ENCODE measurements around the gene MED29.

Gene MED29, protein sequence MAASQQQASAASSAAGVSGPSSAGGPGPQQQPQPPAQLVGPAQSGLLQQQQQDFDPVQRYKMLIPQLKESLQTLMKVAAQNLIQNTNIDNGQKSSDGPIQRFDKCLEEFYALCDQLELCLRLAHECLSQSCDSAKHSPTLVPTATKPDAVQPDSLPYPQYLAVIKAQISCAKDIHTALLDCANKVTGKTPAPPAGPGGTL

GRCh38 chr19:39390751-39391437 lies at the start of gene MED29, which contains the start of gene PAF1:
TSS of gene MED29 (plus strand) at chr19:39391378. CDS start at chr19:39391423, 45 bp downstream.
TSS of gene PAF1 (minus strand) at chr19:39391106. CDS start at chr19:39390864, 242 bp downstream.
- TF ChIP-seq CTCF (conservative IDR thresholded peaks at IDR 0.05; ENCODE audit: low read depth, low read length) = no peak
- H3K4me3 ChIP-seq (ENCODE audit: low read depth, low read length) = peak within 1 kb of the TSS; percentile 98

GRCh38 chr19:39341719-39342604 lies 49.2 kb upstream of the MED29 start, which contains the start of gene SAMD4B:
TSS of gene SAMD4B (plus strand) at chr19:39342421. CDS start at chr19:39356894, 14,473 bp downstream.
- peak within 1 kb of the TSS; percentile 79 for H3K4me3 ChIP-seq (ENCODE audit: low read depth, low read length)
- peak; percentile 62 for TF ChIP-seq CTCF (conservative IDR thresholded peaks at IDR 0.05; ENCODE audit: low read depth, low read length)
- DNase-seq (ENCODE audit: low read depth) = peak; percentile 99

More at GRCh38 chr19:39390751-39391437, at the start of gene MED29, which contains the start of gene PAF1:
- DNase-seq (ENCODE audit: low read depth) = peak; percentile 100

DNA sequence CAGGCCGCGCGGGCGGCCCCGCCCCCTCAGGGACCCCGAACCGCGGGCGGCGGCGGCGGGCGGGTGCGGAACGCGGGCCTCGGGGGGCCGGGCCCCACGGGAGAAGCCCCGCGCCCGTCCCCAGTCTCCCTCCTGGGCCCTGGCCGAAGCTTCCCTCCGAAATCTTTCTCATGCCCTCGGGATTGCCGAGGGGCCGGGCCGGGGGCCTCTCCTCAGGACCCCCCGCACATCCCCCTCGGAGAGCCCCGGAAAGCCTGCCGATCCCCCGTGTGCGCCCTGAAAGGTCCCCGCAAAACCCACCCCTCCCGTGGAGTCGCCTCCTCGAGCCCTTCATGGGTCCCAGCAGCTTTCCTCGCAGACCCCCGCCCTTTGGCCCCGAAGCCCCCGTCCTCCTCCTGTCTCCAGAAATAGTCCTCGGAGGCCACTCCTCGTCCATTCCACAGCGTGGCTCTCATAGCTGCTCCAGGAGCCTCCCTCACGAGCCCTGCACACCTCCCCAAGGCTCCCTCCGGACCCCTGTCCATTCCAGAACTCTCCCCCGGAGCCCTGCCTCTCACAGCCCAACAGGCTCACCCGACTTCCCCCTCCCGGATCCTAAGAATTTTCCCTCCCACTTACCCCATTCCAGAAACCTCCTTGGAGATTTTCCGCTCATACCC lies 48.4 kb upstream of the MED29 start:
- TF ChIP-seq CTCF (conservative IDR thresholded peaks at IDR 0.05; ENCODE audit: low read depth, low read length) = no peak
- peak overlapping the region; percentile 79 for H3K4me3 ChIP-seq (ENCODE audit: low read depth, low read length)
- DNase-seq (ENCODE audit: low read depth) = peak; percentile 32

- DNase-seq (ENCODE audit: low read depth) = no peak
- peak; percentile 43 for TF ChIP-seq CTCF (conservative IDR thresholded peaks at IDR 0.05; ENCODE audit: low read depth, low read length)
- no peak overlapping the region for H3K4me3 ChIP-seq (ENCODE audit: low read depth, low read length)
Measured at GRCh38 chr19:39345956-39346355, 45.2 kb upstream of the MED29 start.

- peak; percentile 32 for DNase-seq (ENCODE audit: low read depth)
- no peak for TF ChIP-seq CTCF (conservative IDR thresholded peaks at IDR 0.05; ENCODE audit: low read depth, low read length)
- H3K4me3 ChIP-seq (ENCODE audit: low read depth, low read length) = no peak overlapping the region
Measured at GRCh38 chr19:39347332-39348164, 43.6 kb upstream of the MED29 start.

DNA sequence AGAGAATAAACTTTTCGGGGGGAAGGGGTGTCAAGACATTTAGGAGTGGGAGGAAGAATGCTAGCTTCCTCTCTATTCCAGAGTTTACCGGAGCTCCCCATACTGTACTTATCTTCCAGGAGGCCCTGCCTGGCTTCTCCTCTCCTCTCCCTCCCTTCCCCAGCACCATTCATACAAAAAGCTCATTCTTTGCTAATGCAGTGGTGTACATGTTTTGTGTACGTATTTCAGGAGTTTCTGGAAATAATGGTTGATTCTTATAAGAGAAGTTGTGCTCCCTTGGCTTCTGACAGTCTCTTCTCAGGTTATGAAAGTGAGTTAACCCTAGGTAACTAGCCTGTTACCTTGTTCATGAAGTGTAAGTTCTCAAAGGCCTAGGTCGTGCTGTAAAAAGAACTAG lies 41.9 kb upstream of the MED29 start:
- H3K4me3 ChIP-seq (ENCODE audit: low read depth, low read length) = no peak overlapping the region
- no peak for TF ChIP-seq CTCF (conservative IDR thresholded peaks at IDR 0.05; ENCODE audit: low read depth, low read length)
- DNase-seq (ENCODE audit: low read depth) = no peak

Measured in choroid plexus epithelial cell (primary cell).